HL-60 (cell line): ENCODE data around the gene RP2.

Experiments
- TF ChIP-seq, protein P1 (sequence below): IDR thresholded peaks from 2 replicates; pipeline ENCODE4 v1.6.1; 2012; ENCODE audit warnings: low read depth; ENCODE audit not compliant: insufficient replicate concordance
- TF ChIP-seq, protein P2 (sequence below): IDR thresholded peaks from one replicate; pipeline ENCODE4 v1.5.1; 2011; ENCODE audit warnings: low read length, control low read depth, inconsistent platforms; ENCODE audit not compliant: insufficient read depth

DNA sequence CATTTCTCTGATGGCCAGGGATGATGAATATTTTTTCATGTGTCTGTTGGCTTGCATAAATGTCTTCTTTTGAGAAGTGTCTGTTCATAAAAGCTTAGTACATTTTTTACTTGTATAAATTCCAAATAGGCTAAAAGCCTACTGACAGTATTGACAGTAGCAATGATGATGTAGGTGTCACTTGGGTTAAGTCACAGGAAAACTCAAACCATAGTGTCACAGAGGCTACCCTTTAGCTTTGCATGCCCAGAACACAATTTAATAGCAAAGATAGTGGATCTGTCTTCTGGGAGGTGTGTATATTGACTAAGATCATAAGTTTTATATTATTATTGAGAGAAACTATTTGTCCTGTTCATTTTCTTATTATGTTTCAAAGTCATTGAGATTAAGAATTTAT, 8.1 kb downstream of the RP2 start:
- TF ChIP-seq, protein P1, sequence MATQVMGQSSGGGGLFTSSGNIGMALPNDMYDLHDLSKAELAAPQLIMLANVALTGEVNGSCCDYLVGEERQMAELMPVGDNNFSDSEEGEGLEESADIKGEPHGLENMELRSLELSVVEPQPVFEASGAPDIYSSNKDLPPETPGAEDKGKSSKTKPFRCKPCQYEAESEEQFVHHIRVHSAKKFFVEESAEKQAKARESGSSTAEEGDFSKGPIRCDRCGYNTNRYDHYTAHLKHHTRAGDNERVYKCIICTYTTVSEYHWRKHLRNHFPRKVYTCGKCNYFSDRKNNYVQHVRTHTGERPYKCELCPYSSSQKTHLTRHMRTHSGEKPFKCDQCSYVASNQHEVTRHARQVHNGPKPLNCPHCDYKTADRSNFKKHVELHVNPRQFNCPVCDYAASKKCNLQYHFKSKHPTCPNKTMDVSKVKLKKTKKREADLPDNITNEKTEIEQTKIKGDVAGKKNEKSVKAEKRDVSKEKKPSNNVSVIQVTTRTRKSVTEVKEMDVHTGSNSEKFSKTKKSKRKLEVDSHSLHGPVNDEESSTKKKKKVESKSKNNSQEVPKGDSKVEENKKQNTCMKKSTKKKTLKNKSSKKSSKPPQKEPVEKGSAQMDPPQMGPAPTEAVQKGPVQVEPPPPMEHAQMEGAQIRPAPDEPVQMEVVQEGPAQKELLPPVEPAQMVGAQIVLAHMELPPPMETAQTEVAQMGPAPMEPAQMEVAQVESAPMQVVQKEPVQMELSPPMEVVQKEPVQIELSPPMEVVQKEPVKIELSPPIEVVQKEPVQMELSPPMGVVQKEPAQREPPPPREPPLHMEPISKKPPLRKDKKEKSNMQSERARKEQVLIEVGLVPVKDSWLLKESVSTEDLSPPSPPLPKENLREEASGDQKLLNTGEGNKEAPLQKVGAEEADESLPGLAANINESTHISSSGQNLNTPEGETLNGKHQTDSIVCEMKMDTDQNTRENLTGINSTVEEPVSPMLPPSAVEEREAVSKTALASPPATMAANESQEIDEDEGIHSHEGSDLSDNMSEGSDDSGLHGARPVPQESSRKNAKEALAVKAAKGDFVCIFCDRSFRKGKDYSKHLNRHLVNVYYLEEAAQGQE: no peak
- TF ChIP-seq, protein P2, sequence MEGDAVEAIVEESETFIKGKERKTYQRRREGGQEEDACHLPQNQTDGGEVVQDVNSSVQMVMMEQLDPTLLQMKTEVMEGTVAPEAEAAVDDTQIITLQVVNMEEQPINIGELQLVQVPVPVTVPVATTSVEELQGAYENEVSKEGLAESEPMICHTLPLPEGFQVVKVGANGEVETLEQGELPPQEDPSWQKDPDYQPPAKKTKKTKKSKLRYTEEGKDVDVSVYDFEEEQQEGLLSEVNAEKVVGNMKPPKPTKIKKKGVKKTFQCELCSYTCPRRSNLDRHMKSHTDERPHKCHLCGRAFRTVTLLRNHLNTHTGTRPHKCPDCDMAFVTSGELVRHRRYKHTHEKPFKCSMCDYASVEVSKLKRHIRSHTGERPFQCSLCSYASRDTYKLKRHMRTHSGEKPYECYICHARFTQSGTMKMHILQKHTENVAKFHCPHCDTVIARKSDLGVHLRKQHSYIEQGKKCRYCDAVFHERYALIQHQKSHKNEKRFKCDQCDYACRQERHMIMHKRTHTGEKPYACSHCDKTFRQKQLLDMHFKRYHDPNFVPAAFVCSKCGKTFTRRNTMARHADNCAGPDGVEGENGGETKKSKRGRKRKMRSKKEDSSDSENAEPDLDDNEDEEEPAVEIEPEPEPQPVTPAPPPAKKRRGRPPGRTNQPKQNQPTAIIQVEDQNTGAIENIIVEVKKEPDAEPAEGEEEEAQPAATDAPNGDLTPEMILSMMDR: no peak
